ENCODE results near the gene TRIM63.

GRCh38 chr1:26041401-26041800 lies 26.0 kb downstream of the TRIM63 start:
- no peak for TF ChIP-seq NR3C1 (CRISPR knock-in tag; conservative IDR thresholded peaks at IDR 0.05; ENCODE audit: low read depth)
- no peak for TF ChIP-seq USF2 (CRISPR knock-in tag; IDR thresholded peaks at IDR 0.05)
- TF ChIP-seq ARID4B (CRISPR knock-in tag; IDR thresholded peaks at IDR 0.05; ENCODE audit: borderline replicate concordance): no peak
- TF ChIP-seq CTCF (IDR thresholded peaks at IDR 0.05): no peak
- no peak for TF ChIP-seq TCF7 (CRISPR knock-in tag; IDR thresholded peaks at IDR 0.05; ENCODE audit: low read depth)
